Right lung (tissue), 5 donors: ENCODE measurements around the gene COBL. TPM values are rescaled to one million over a fixed set of nuclear protein-coding genes. Genes with fewer than 3 reads are reported as not detected.

Experiments used
- DNase-seq, 2 donors: peaks; one replicate each; pipeline ENCODE4 v3.0.0-alpha.2; 2013
- polyA plus RNA-seq, 5 donors: library from polyadenylated mRNA; unstranded; fragments of 120-200 nt; gene quantifications; one replicate each; pipeline versions ENCODE4 v1.2.1 to v1.2.3, GENCODE V29; 2013; ENCODE audit warnings: inconsistent platforms in 1 of 5, low replicate concordance in 1 of 5; ENCODE audit not compliant: insufficient read length in 5 of 5, insufficient read depth in 1 of 5

COBL gene
- polyA plus RNA-seq, 5 donors = 3.5 to 9.2 (median 6.3) TPM

DNA sequence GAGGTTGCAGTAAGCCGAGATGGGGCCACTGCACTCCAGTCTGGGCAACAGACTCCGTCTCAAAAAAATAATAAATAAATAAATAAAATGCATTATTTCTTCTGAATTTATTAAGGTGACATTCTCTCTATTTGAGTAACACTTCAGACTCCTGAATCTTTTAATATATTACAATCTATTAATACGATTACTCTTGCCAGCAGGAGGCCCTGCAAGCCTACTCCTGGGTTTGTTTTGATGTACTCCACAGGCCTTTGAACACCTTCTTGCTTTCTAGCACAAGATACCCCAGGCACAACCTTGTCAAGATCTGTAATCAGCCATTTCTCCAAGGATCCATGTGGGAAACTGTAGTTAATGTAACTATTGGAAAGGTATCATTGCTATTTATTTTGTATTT lies 63.5 kb downstream of the COBL start:
- no peak for DNase-seq

DNA sequence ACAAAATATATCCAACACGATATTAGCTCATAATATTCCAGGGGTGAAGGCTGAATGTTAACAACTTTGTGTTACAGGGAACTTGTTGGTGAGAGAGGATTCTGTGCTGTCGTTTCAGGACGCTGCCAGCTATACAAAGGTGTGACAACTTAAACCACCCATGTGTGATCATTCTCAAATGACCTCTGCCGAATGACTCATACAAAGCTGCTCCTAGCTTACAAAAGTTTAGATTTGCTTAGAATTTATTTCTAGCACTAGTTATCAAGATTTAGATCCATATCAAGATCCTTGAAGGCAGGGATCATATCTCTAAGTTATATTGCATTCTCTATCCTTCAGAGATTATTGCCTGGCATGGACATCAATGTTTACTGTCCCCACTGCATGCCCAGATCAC lies 65.3 kb downstream of the COBL start:
- no peak for DNase-seq

DNA sequence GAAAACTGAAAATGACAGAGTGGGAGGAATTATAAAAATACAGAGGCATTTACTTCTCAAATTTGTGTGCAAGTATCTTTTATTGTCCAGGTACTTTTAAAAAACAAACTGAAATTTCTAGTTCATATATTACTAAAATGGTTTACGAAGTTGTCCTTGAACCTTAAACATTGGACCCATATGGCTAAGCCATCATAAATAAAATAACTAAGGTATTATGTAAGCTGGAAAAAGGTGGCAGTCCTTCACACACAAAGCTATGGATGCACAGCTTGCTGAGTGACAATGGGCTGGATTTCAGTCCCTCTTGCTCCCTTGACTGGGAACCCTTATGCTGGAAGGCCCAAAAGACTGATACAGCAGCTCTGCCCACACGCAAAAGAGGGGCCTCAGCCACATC lies 66.1 kb downstream of the COBL start:
- no peak for DNase-seq

DNA sequence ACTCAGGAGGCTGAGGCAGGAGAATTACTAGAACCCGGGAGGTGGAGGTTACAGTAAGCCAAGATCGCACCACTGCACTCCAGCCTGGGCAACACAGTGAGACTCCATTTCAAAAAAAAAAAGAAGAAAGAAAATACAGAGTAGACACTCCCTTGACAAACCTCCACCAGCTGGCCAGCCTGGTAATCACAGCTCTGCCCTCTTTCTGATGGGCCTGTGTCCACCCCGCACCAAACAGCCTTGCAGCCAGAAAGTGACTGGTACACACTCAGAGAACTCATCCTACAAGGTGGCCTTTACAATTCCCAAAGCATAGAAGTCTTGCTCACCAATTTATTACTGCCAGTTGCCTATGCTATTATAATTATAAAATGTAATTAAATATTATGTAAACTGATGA lies 66.6 kb downstream of the COBL start:
- DNase-seq = no peak

DNA sequence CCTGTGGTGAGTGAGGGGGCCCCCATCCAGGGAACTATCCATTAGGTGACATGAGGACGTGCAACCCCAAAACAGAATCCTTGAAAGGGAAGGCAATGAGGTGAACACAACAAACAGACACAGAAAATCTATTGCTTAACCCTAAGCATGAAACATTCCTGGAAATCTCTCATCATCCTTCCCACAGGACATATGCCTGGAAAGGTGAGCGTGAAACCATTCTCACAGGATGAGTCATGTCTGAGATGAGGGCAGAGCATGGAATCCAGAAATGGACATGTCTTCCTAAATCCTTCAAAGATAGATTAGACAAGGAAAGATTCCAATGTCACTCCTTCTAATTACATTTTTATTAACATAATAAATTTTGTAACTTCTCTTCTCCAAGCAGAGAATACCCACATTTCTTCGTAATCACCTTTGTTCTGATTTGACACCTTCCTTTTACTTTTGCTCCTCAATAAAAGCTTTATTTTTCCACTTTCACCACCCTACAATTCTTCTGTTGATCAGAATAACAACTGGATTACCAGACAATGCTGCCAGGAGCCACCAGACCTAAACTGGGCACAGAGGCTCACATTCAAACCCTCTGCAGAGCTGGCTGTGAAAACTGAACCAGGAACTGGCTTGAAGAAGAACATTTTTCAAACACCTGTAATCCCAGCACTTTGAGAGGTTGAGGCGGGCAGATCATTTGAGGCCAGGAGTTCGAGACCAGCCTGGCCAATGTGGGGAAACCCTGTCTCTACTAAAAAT lies 67.2 kb downstream of the COBL start:
- no peak for DNase-seq

DNA sequence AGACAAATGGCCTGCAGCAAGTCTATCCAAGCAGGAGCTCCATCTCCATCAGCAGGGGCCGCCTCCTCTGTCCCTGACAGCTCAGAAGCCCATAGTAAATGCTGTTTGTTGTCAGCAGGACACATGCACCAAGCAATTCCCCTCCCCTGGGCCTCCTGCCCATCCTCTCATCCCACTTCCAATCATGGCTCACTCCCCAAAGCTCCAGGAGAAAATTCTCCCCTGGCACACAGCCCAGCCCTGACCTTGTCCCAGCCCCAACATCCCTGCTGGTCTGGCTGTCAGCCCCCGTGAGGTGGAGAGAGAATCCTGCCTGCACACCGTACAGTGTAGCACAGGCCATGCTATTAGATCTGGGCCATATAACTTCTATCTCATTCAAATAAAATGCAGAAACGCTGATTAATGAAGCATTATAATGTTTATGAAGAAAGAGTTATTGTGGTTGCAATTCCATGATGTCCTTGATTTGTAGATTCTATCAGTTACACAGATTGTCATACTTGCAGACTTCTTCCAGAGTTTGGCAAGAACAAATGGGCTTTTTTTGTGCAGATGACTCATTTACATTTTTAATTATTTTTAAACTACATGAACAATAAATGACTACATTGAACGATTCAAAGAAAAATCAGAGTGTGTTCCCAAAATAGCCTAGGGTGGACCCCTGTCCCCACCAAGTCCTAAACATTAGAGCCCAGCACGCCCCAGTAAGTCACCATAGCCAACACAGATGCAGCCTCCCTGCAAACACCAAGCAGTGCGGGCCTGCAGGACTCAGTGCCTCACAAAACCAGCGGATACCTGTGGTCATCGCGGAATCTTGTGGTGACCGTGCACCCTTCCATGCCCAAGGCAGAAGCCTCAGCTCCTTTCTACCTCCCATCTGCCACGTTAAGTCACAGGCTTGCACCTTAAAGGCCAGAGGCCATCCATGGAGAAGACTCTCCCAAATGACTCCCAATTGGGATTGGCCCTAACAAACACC lies 70.1 kb downstream of the COBL start:
- DNase-seq = no peak

DNA sequence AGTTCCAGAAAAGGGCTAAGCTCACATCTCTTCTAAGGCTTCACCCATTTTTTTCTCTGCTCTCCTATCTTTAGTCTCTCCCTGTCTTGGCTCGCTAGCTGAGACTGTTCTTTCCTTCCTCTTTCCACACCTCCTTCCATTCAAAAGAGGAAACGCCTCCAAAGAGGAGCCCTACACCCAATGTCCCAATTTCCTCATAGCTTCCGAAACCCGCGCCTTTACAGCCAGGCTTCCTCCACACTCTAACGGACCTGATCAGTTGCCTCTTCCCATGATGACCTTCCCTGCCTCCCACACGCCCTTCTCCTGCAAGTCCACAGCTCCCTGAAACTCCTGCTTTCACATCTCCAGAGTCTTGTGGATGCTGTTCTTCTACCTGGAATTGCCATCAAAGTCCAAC lies 71.7 kb downstream of the COBL start:
- DNase-seq = no peak

DNA sequence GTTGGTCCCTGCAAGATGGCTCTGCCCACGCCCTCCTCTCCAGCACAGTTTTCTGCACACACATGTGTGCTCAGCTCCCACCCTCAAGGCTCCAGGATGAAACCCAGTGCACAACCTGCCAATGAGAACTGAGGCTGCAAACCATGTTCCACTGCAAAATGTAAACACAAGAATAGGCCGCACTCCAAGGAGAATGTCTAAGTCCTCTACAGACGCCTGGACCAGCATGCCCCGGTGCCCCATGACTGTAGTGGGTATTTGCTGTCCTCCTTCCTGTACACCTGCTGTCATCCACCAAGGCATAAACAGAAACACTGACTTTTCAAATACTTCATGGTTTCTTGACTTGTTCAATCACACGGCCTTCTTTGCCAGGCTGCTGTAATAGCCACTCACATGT lies 72.6 kb downstream of the COBL start:
- DNase-seq = no peak

DNA sequence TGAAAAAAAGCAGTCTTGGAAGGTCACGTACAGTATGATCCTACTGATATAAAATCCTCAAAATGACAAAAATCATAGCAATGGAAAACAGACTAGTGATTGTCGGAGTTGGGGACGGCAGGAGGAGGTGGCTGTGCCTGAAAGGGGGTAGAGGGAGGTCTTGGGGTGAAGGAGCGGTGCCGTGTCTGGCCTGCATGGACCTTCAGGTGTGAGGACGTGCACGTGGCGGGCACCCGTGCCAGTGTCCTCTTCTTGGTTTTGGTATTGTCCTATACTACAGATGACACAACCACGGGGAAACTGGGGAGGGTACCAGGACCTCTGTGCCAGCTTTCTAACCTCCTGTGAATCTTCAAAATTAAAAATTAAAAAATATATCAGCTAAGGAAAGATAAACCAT lies 73.0 kb downstream of the COBL start:
- DNase-seq = no peak

DNA sequence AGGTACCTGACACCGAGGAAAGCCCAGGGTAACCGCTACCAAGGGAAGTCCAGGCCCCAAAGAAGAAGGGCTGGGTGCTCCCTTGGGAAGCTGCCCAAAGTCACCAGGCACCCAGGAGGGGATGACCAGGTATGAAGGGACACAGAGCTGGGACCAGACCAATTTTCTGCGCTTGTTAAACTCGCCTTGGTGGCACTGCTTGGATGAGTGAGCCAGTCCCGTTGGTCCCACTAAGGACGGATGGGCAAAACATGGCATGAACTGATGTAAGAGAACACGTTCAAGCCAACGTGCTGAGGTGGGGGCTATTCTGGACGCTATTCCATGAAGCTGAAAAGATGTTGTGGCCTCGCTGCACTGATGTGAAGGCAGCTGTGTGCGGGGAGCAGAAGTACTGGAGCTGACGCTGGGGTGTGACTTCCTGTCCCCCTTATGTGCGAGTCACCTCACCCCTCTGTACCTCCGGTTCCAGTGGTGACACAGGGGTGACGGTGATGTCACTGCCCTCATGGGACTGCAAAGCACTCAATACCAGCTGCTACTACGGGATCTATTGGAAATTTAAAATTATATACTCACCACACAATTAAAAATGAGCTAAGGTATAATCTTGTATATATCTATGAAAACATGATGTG lies 73.6 kb downstream of the COBL start:
- no peak for DNase-seq

DNA sequence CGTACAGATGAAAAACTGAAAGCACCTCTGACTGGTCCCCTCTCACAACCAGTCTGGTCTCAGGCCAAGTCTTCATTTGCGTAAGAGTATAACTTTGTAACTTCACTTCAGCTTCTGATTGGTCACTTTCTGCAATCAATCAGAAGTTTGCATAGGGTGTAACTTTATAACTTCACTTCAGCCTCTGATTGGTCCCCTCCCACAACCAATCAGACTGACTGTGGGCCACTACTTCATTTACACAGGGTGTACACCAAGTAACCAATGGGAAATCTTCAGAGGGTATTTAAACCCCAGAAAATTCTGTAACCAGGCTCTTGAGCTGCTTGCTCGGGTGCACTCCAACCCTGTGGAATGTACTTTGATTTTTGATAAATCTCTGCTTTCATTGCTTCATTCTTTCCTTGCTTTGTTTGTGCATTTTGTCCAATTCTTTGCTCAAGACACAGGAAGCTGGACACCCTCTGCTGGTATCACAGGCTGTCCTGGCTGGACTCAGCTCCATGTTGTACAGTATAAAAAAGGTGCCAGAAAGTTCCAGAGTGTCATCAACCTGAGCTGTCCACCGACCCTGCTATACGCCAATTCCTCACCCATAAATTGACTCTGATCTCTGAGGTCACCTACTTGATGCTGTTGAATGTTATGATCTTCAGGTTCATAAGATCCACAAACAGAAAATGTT lies 74.5 kb downstream of the COBL start:
- DNase-seq = peak in 1 of 2 donors; percentile 62

DNA sequence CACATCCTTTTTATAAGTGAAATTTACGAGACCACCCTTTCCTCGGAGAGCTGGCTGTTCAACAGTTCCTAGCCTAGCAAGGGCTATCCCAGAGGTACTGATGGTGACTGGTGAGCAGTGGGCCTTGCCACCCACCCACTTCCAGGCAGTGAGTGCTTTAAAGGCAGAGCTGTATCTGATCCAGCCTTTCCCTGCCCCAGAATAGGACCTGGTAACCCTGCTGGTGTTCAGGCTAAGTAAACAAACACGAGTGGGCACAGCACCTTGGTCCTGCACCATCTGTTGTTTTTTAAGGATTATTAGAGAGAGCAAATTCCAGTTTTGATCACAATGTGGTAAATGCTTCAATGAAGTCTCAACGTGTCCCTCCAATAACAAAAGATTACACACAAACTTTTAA lies 75.7 kb downstream of the COBL start:
- DNase-seq = no peak

DNA sequence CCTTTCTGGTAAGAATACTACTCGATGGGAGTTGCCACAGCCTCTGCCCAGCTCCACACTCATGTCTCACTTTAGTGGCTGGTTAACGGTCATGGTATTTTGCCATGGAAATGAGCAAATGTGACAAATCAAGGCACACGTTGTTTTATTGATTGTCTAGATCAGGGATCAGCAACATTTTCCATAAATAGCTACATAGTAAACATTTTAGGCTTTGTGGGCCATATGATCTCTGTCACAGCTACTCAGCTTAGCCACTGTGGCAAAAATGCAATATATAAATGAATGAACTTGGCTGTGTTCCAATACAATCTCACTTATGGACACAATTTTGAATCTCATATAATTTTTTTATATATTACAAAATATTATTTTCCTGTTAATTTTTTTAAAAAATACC lies 76.9 kb downstream of the COBL start:
- no peak for DNase-seq

DNA sequence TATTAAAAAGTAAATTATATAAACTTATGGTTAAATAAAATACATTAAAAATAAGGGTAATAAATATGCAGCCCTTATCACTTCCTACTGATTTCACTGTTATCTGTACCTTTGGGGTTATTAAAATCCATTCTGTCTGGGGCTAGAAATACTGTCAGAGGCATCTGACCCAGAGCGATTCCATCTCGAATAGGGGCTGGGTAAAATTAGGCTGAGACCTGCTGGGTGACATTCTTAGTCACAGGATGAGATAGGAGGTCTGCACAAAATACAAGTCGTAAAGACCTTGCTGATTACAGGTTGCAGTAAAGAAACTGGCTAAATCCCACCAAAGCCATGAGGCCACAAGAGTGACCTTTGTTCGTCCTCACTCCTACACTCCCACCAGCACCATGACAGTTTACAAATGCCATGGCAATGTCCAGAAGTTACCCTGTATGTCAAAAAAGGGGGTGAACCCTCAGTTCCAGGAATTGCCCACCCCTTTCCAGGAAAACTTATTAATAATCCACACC lies 77.6 kb downstream of the COBL start:
- DNase-seq = no peak

DNA sequence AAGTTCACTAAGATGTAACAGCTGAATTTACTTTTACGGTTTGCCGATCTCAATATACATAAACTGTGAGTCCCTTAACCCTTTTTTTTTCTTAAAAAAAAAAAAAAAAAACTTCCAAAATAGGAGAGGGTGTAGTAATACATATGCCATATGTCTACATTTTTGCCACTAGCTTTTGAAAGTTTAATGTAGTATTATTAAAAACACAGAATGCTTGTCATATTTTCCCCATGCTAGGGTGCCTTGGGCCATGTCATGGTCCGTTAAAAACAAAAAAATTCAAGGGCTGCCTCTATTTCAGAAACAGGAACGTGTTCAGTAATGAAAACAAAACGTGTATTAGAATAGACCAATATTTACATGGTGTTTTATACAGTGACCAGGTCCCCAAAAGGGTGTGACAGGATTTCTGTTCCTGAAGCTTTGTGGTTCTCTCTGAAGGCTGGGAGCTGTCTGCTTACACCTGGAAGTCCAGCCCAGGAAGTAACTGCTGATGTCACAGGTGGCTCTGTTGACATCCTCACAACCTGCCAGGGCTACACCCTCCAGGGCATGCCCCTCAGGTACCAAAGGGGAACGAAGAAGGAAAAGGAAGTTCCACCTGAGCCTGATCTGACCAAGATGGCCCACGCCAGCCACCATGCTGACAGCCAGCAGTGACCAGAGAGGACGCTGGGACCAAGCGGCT lies 79.0 kb downstream of the COBL start:
- DNase-seq = peak in 1 of 2 donors; percentile 24

DNA sequence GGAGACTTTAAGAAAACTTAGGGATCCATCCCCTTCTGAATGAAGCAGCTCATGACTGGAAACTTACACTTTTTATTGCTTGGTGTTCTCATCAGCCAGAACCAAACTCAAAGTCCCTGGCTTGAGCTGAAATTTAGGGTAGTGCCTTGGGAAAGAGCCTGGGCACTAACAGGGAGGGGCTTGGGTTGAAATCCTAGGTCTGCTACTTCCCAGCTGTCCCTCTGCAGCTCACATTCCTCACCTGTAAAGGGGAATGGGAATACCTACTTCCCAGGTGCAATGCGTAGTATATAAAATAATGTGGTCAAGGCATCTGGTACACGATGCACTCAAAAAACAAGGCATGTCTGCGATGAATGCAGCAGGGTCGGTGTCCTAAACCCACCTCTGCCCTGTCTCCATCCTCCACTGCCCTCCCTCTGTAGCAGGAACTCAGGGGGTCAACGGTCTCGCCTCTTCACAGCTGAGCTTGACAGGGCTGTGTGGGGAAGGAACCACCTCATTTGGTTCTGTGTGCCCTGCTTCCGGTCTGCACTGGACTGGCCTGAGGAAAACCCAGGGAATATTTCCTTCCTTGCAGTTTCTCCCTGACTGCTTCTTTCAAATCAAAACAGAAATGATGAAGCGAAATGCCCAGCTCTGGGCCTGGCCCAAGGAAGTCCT lies 80.0 kb downstream of the COBL start:
- DNase-seq = no peak

DNA sequence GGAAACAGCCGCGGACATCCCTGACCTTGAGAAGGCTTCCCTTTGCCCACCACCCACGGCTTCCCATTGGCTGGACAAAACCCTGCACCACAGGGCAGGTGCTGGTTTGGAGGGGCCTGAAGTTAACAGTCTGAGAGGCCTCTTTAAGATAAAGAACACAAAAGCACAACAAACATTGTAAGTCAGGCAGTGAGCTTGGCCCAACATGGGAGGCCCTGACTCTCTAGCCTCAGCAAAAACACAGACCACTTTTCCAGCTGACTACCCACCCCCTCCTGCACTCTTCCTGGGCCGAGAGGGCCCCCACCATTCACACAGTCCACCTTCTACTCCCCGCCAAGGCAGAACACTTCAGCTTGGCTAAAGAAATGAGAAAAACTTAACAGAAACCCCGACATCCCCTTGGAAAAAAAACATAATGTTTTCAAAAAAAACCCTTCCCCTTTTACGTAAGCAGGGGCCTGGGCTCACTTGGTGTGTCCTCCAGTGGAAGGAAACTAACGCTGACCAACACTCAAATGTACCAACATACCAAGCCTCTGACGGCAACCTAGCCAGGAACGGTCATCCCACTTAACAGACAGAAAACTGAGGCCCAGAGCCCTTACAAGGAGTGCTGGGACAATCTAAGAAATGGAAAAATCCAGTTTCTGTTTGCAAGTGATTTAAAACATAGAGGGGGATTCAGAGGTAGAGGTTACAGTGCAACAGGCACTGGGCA lies 80.9 kb downstream of the COBL start:
- DNase-seq = no peak

DNA sequence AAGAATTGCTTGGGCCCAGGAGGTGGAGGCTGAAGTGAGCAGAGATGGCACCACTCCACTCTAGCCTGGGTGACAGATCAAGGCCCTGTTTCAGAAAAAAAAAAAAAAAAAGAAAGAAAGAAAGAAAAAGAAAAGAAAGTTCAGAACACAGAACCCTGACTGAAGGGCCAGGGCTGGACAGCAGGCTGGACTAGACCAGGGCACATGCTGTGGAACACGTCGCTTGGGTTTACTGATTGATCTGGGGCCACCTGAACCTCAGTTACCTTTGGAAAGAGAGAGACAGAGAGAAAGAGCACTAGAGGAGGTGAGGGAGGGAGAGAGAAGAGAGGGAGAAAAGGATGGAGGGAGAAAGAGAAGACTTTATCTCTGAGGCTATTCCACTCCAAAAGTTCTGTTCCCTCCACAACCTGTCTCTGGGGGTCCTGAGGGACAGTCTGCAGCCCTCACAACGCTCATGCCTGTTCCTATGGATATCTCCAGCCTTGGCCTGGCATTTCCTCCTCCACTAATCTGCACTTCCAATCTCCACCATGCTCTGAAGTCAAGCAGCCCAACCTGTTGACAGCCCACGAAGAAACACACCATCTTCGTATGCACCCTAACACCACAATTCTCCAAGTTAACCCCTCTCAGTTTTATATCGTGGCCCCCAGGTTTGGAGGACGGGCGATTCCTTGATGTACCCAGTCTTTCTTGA lies 81.8 kb downstream of the COBL start:
- DNase-seq = no peak

DNA sequence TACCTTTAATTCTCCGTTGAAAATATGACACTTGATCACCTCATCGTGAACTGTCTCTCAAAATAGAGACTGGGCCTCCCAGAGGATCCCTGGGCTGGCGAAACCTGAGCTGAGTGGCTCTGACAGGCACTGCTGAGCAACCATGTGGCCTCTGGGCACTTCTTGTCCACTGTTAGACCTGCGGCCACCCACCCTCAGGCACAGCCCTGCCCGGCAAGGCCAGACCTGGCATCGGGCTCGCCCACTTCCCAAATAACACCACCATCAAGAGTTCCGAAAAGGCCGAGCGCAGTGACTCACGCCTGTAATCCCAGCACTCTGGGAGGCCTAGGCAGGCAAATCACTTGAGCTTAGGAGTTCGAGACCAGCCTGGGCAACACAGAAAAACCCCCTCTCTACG lies 82.5 kb downstream of the COBL start:
- no peak for DNase-seq
